GM18517 (cell line): ENCODE results near the gene NFKB1.
A peak's percentile ranks its signal among the peaks of the same experiment; 100 is the strongest.
"Not testable (repeated sequence)": the region's sequence is repeated elsewhere in the genome, so short reads cannot be mapped to it uniquely, and the experiment has no call there.

Experiments used
- ATAC-seq: cut with Tn5 transposase; IDR thresholded peaks from one replicate; pipeline ENCODE4 v1.9.1; 2021; ENCODE audit warnings: mild to moderate bottlenecking, moderate library complexity; ENCODE audit not compliant: unreplicated experiment

The NFKB1 gene, protein sequence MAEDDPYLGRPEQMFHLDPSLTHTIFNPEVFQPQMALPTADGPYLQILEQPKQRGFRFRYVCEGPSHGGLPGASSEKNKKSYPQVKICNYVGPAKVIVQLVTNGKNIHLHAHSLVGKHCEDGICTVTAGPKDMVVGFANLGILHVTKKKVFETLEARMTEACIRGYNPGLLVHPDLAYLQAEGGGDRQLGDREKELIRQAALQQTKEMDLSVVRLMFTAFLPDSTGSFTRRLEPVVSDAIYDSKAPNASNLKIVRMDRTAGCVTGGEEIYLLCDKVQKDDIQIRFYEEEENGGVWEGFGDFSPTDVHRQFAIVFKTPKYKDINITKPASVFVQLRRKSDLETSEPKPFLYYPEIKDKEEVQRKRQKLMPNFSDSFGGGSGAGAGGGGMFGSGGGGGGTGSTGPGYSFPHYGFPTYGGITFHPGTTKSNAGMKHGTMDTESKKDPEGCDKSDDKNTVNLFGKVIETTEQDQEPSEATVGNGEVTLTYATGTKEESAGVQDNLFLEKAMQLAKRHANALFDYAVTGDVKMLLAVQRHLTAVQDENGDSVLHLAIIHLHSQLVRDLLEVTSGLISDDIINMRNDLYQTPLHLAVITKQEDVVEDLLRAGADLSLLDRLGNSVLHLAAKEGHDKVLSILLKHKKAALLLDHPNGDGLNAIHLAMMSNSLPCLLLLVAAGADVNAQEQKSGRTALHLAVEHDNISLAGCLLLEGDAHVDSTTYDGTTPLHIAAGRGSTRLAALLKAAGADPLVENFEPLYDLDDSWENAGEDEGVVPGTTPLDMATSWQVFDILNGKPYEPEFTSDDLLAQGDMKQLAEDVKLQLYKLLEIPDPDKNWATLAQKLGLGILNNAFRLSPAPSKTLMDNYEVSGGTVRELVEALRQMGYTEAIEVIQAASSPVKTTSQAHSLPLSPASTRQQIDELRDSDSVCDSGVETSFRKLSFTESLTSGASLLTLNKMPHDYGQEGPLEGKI

DNA sequence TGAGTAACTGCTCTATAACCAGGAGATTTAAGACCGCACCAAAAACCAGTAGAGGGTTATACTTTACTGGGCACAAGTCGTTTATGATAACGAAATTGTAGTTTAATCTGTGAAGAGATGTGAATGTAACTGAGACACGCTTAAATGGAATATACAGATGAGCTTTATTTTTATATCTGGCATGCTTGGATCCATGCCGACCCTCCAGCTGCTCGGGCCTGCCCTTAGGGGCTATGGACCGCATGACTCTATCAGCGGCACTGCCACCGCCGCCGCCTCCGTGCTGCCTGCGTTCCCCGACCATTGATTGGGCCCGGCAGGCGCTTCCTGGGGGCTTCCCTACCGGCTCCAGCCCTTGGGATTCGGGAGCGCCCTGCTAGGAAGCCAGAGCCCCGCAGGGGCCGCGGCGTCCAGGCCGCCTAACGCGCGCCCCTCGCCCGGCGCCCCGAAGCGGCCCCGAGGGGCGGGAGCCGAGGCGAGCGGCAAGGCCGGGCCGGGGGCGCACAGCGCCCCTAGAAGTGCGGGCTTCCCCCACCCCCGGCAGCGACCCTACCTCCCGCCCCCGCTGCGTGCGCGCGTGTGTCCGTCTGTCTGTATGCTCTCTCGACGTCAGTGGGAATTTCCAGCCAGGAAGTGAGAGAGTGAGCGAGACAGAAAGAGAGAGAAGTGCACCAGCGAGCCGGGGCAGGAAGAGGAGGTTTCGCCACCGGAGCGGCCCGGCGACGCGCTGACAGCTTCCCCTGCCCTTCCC lies at the start of gene NFKB1:
TSS of gene NFKB1 (plus strand) at position 664 of the 751 bp plus-strand sequence. CDS start 24,160 bp downstream, outside the sequence.
- ATAC-seq: peak; percentile 54

DNA sequence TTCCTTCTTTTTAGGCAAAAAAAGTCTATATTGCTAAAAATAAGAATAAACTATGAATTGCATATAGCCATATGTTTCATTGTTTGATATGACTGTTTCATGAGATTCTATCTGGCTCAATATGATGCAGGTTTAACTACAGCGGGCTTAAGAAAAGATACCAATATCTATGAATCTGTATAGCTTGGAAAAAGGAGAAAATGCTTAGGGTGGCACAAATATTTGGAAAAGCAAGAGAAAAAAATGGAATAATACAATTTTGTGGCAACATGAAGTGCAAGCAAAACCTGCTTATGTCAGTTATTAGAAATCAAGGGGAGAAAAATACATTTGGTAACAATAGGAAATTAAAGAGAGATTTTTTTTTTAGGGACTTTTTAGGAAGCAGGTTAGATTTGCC lies 48.3 kb upstream of the NFKB1 start:
- no peak for ATAC-seq

- no peak for ATAC-seq
Observed at GRCh38 chr4:102453827-102454226, 47.3 kb upstream of the NFKB1 start.

GRCh38 chr4:102454268-102454667 lies 46.9 kb upstream of the NFKB1 start:
- no peak for ATAC-seq

DNA sequence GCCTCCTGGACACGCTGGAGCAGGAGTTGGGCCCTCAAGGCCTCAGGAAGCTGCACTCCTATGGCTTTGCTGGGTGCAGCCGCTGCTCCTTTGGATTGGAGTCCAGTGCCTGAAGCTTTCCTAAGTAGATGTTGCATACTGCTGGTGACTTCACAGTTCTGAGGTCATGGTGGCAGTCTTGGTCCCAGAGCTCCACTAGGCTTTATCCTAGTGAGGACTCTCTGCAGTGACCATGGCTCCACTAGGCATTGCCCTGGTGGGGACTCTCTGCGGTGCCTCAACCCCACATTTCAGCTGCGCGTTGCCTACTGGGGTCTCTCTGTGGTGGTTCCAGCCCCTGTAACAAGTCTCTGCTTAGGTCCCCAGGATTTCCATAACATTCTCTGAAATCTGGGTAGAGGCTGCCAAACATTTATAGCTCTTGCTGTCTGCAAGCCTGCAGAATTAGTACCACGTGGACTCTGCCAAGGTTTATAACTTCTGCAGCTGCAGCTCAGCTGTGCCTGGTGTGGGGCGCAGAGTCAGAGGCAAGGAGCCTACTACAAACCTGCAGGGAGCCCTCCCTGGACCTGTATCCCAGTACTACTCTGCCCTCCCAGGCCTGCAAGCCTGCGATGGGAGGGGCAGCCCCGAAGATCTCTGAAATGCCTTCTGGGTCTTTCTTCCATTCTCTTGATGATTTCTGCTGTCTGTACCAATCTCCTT lies 46.0 kb upstream of the NFKB1 start:
- no peak for ATAC-seq

DNA sequence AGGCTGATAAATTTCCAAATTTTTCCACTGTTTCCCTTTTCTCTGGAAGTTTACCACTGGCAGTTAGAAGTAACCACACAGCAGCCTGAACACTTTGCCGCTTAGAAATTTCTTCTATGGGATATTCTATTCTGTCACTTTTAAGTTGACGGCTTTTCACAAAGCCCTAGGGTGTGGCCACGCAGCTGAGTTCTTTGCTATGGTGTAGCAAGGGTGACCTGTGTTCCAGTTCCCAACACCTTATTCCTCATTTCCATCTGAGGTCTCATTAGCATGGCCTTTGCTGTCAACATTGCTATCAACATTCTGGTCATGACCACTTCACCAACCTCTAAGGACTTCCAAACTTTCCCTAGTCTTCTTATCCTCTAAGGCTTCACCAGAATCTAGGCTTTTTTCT lies 45.4 kb upstream of the NFKB1 start:
- ATAC-seq: no peak

- ATAC-seq: no peak
Observed at GRCh38 chr4:102466298-102466697, 34.9 kb upstream of the NFKB1 start.

- ATAC-seq: no peak
Observed at GRCh38 chr4:102469806-102470205, 31.4 kb upstream of the NFKB1 start.

DNA sequence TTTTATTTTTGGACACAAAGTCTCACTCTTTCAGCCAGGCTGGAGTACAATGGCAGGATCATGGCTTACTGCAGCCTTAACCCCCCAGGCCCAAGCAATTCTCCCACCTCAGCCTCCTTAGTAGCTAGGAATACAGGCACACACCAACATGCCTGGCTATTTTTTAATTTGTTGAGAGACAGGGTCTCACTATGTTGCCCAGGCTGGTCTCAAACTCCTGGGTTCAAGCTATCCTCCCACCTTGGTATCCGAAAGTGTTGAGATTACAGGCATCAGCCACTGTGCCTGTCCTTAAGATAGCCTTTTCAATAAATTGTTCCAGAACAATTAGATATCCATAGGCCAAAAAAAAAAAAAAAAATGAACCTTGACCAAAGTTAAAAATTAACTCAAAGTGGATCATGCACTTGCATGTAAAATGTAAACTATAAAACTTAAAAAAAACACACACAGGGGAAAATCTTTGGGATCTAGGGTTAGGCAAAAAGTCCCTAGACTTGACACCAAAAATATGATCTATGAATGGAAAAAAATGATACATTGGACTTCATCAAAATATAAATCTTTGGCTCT lies 28.6 kb upstream of the NFKB1 start:
- ATAC-seq: no peak

DNA sequence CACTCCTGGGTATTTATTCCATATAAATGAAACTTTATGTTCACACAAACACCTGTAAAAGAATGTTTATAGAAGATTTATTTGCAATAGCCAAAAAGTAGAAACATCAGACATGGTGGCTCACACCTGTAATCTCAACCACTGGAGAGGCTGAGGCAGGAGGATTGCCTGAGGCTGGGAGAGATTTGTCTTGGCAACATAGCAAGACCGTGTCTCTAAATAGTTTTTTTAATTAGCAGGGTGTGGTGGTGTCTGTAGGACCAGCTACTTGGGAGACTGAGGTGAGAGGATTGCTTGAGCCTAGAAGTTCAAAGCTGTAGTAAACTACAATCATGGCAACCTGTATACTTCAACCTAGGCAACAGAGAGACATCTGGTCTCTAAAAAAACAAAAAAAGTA lies 27.7 kb upstream of the NFKB1 start:
- no peak for ATAC-seq

DNA sequence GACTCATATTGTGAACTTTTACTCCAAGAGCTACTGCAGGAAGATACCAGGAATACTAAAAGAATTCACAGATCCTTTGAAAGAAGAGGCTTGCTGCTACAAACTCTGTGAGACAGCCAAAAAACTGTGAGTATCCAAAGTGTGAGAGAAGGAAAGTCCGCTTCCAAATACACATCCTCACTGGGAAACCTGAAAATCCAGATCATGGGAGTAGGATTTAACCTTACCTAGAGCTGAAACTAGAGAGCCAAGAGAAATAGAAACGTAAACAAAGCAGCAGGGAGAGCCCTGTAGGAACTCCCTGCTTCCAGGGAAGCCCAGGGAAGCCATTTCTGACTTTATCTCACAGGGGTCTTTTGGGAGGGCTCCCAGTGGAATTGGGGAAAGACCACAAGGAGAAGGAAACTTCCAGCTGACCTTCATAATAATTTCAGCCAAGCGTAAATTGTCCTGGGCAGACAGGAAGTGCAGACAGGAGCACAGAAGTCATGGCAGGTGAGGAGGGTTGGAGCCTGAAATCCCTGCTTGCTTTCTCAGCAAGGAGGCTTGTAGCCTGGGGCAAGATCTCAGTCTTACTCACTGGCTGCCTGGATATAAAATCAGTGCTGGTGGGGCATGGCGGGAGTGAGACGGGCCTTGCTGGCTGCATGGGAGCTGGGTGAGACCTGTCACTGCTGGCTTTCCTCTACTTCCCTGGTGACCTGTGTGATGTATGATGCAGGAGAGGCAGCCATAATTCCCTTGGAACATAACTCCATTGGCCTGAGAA lies 26.2 kb upstream of the NFKB1 start:
- no peak for ATAC-seq

- no peak for ATAC-seq
Observed at GRCh38 chr4:102477657-102478056, 23.5 kb upstream of the NFKB1 start.

- ATAC-seq: no peak
Observed at GRCh38 chr4:102478186-102478585, 23.0 kb upstream of the NFKB1 start.

- ATAC-seq: not testable (repeated sequence)
Observed at GRCh38 chr4:102479832-102480231, 21.3 kb upstream of the NFKB1 start.

GRCh38 chr4:102483120-102483519 lies 18.0 kb upstream of the NFKB1 start:
- no peak for ATAC-seq

DNA sequence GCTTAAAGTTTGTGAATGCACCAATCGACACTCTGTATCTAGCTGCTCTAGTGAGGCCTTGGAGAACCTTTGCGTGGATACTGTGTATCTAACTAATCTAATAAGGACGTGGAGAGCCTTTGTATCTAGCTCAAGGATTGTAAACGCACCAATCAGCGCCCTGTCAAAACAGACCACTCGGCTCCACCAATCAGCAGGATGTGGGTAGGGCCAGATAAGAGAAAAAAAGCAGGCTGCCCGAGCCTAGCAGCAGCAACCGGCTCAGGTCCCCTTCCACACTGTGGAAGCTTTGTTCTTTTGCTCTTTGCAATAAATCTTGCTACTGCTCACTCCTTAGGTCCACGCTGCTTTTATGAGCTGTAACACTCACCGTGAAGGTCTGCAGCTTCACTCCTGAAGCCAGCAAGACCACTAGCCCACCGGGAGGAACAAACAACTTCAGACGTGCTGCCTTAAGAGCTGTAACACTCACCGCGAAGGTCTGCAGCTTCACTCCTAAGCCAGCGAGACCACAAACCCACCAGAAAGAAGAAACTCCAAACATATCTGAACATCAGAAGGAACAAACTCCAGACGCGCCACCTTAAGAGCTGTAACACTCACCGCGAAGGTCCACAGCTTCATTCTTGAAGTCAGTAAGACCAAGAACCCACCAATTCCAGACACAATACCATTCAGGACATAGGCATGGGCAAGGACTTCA lies 17.0 kb upstream of the NFKB1 start:
- ATAC-seq: not testable (repeated sequence)

- ATAC-seq: no peak
Observed at GRCh38 chr4:102492531-102493241, 8.5 kb upstream of the NFKB1 start.

DNA sequence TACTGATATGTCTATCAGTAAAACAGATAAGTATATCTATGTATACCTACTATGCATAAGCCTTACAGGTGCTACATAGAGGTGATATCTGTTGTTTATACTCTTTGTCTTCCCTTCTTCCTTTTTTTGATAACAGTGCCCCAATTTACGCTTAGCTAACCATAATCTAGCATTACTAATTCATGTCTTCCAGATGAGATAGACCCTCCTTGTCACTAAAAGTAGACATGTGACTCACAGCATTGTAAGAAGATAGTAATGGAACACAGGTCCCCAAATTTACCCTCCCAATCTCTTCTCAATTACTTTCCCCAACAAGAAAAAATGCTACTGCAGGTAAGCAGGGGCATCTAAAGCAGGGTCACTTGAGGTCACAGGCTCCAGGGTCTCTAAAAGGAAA lies 7.9 kb upstream of the NFKB1 start:
- no peak for ATAC-seq
